ENCODE measurements around the gene SLC16A1. TPM values are rescaled to one million over a fixed set of nuclear protein-coding genes. Genes with fewer than 3 reads are reported as not detected.
A peak's percentile ranks its signal among the peaks of the same experiment; 100 is the strongest.
"Not testable (repeated sequence)": the region's sequence is repeated elsewhere in the genome, so short reads cannot be mapped to it uniquely, and the experiment has no call there.

SLC16A1 gene
- total RNA-seq, 1 donor from 2014 or later: 9.8 TPM

GRCh38 chr1:112887599-112888283 is 68.3 kb downstream of the SLC16A1 start:
- no peak for TF ChIP-seq CTCF (IDR thresholded peaks at IDR 0.05)
- intact Hi-C loops (cut with DNase I): no loop called here
- DNase-seq (no peak), ATAC-seq (no peak)
- H3K27ac ChIP-seq: no peak overlapping the region
- no peak overlapping the region for H3K4me3 ChIP-seq
- H3K27me3 ChIP-seq (ENCODE audit: low read depth): no peaks in the 10 kb centered on the region
- H3K4me1 ChIP-seq: peaks cover 2% of the 10 kb centered on the region
- no peaks in the 10 kb centered on the region for H3K9me3 ChIP-seq
- H3K36me3 ChIP-seq: no peaks in the 10 kb centered on the region

GRCh38 chr1:112884996-112885395 is 71.0 kb downstream of the SLC16A1 start:
- H3K36me3 ChIP-seq; H3K9me3 ChIP-seq; H3K27me3 ChIP-seq (ENCODE audit: low read depth); H3K27ac ChIP-seq; DNase-seq; ATAC-seq; intact Hi-C loops (cut with DNase I); H3K4me3 ChIP-seq: not testable (repeated sequence)
- H3K4me1 ChIP-seq: peaks cover 16% of the 10 kb centered on the region

- Histone ChIP-seq H3K27me3 (ENCODE audit: low read depth) (no peaks in the 10 kb centered on the region), H3K4me1 (peaks cover 16% of the 10 kb centered on the region), H3K4me3 (no peak overlapping the region), H3K9me3 (no peaks in the 10 kb centered on the region), H3K27ac (peak overlapping the region; percentile 56), H3K36me3 (no peaks in the 10 kb centered on the region)
- peak; percentile 34 to 62 for ATAC-seq
- intact Hi-C loops (cut with DNase I): no loop called here
- no peak for DNase-seq
- no peak for TF ChIP-seq CTCF (IDR thresholded peaks at IDR 0.05)
Observed at GRCh38 chr1:112882271-112882744, 73.7 kb downstream of the SLC16A1 start.

GRCh38 chr1:112881742-112882127 is 74.3 kb downstream of the SLC16A1 start:
- H3K36me3 ChIP-seq: no peaks in the 10 kb centered on the region
- H3K4me1 ChIP-seq: peaks cover 16% of the 10 kb centered on the region
- DNase-seq (no peak), ATAC-seq (peak; percentile 54 to 63)
- H3K27ac ChIP-seq: peak overlapping the region; percentile 56
- no peaks in the 10 kb centered on the region for H3K27me3 ChIP-seq (ENCODE audit: low read depth)
- TF ChIP-seq CTCF (IDR thresholded peaks at IDR 0.05): no peak
- intact Hi-C loops (cut with DNase I): no loop called here
- no peak overlapping the region for H3K4me3 ChIP-seq
- no peaks in the 10 kb centered on the region for H3K9me3 ChIP-seq

- no peak for ATAC-seq
- H3K4me1 ChIP-seq: peaks cover 16% of the 10 kb centered on the region
- no peak for DNase-seq
- intact Hi-C loops (cut with DNase I): loop anchor here (10.0 kb wide), 1 partner anchor 165 kb away; no protein-coding TSS in a partner anchor
- H3K27me3 ChIP-seq (ENCODE audit: low read depth): no peaks in the 10 kb centered on the region
- TF ChIP-seq CTCF (IDR thresholded peaks at IDR 0.05): no peak
- no peaks in the 10 kb centered on the region for H3K9me3 ChIP-seq
- H3K27ac ChIP-seq: no peak overlapping the region
- H3K36me3 ChIP-seq: no peaks in the 10 kb centered on the region
- no peak overlapping the region for H3K4me3 ChIP-seq
Observed at GRCh38 chr1:112879834-112880233, 76.2 kb downstream of the SLC16A1 start.

DNA sequence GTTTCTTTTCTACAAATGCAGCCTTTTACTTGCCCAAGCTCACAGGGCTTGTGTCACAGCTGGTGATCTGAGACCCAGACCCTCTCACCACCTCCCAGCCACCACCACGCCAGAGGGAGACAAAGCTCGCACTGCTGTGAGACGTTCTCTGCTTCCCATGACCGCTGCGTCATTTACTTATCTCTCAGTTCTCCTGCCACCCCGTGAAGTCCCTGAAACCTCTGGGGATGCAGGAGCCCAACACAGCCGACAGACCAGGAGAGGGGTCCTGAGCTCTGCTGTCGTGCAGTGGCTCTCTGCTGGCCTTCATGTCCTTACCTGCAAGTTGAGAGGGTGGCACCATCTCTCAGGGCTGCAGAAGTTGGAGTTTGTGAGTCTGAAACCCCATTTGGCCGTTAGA is 77.7 kb downstream of the SLC16A1 start:
- H3K27ac ChIP-seq: no peak overlapping the region
- no peak for TF ChIP-seq CTCF (IDR thresholded peaks at IDR 0.05)
- intact Hi-C loops (cut with DNase I): loop anchor here (10.0 kb wide), 1 partner anchor 166 kb away; no protein-coding TSS in a partner anchor
- no peaks in the 10 kb centered on the region for H3K27me3 ChIP-seq (ENCODE audit: low read depth)
- ATAC-seq: no peak
- peaks cover 16% of the 10 kb centered on the region for H3K4me1 ChIP-seq
- H3K9me3 ChIP-seq: no peaks in the 10 kb centered on the region
- H3K36me3 ChIP-seq: no peaks in the 10 kb centered on the region
- no peak for DNase-seq
- H3K4me3 ChIP-seq: no peak overlapping the region
